ENCODE results near the gene CALHM4.

Gene CALHM4

GRCh38 chr6:116522896-116523295 lies 30.7 kb upstream of the CALHM4 start:
- TF ChIP-seq CTCF (IDR thresholded peaks at IDR 0.05; ENCODE audit: unreplicated experiment in 3 of 3) = no peak
- Mint-ChIP-seq H3K27me3 (ENCODE audit: low read depth) (no peaks in the 10 kb centered on the region), H3K4me3 (no peak overlapping the region), H3K4me1 (peaks cover 12% of the 10 kb centered on the region), H3K27ac (no peak overlapping the region), H3K36me3 (ENCODE audit: low read depth) (no peaks in the 10 kb centered on the region), H3K9me3 (no peaks in the 10 kb centered on the region)

DNA sequence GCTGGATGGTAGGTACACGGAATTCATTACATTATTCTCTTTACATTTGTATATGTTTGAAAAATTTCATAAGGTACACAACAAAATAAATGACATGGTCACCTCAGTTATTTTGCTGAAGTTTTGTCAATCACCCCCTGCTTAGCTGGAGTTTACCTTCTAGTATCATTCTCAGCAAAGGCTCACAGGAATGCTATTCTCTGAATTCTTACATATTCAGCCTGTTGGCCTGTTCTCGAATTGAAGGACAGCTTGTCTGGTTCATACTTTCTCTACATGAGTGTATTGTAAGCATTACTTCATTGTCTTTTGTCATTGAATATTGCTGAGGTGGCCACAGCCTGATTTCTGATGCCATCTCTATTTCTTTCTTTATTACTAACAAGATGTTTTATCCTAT lies 29.3 kb upstream of the CALHM4 start:
- H3K27ac Mint-ChIP-seq = no peak overlapping the region
- H3K27me3 Mint-ChIP-seq (ENCODE audit: low read depth) = no peaks in the 10 kb centered on the region
- peaks cover under 1% of the 10 kb centered on the region for H3K4me1 Mint-ChIP-seq
- H3K4me3 Mint-ChIP-seq = no peak overlapping the region
- H3K9me3 Mint-ChIP-seq = no peaks in the 10 kb centered on the region
- no peak for TF ChIP-seq CTCF (IDR thresholded peaks at IDR 0.05; ENCODE audit: unreplicated experiment in 3 of 3)
- H3K36me3 Mint-ChIP-seq (ENCODE audit: low read depth) = no peaks in the 10 kb centered on the region

DNA sequence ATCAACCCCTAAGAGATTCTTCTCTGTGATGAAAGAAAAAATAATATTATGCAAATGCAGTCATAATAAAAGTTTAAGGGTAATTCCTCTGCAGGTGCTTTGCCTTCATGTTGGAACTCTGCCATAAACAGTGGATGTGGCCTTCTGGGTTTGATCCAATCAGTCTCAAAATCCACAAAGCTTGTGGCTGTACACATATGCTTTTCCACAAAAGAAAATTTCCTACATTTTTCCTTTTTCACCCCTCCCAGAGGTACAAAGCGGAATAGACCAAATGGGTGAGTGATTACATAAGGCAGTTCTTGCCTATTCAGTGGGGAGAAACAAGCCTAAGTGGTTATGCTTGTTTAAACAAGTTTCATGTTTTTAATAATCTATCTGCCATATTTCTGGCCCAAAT lies 25.4 kb upstream of the CALHM4 start:
- H3K36me3 Mint-ChIP-seq (ENCODE audit: low read depth) = no peaks in the 10 kb centered on the region
- no peaks in the 10 kb centered on the region for H3K9me3 Mint-ChIP-seq
- peaks cover 3% of the 10 kb centered on the region for H3K27me3 Mint-ChIP-seq (ENCODE audit: low read depth)
- no peak overlapping the region for H3K4me3 Mint-ChIP-seq
- H3K4me1 Mint-ChIP-seq = peaks cover 13% of the 10 kb centered on the region
- H3K27ac Mint-ChIP-seq = peak overlapping the region; percentile 31 to 86 (median 34)
- TF ChIP-seq CTCF (IDR thresholded peaks at IDR 0.05; ENCODE audit: unreplicated experiment in 3 of 3) = no peak

- TF ChIP-seq CTCF (IDR thresholded peaks at IDR 0.05; ENCODE audit: unreplicated experiment in 3 of 3) = no peak
- Mint-ChIP-seq H3K27me3 (ENCODE audit: low read depth) (peaks cover 10% of the 10 kb centered on the region), H3K4me3 (no peak overlapping the region), H3K27ac (peak overlapping the region; percentile 34 to 86 (median 45)), H3K4me1 (peaks cover 13% of the 10 kb centered on the region), H3K36me3 (ENCODE audit: low read depth) (no peaks in the 10 kb centered on the region), H3K9me3 (no peaks in the 10 kb centered on the region)
Observed at GRCh38 chr6:116528780-116529179, 24.8 kb upstream of the CALHM4 start.

DNA sequence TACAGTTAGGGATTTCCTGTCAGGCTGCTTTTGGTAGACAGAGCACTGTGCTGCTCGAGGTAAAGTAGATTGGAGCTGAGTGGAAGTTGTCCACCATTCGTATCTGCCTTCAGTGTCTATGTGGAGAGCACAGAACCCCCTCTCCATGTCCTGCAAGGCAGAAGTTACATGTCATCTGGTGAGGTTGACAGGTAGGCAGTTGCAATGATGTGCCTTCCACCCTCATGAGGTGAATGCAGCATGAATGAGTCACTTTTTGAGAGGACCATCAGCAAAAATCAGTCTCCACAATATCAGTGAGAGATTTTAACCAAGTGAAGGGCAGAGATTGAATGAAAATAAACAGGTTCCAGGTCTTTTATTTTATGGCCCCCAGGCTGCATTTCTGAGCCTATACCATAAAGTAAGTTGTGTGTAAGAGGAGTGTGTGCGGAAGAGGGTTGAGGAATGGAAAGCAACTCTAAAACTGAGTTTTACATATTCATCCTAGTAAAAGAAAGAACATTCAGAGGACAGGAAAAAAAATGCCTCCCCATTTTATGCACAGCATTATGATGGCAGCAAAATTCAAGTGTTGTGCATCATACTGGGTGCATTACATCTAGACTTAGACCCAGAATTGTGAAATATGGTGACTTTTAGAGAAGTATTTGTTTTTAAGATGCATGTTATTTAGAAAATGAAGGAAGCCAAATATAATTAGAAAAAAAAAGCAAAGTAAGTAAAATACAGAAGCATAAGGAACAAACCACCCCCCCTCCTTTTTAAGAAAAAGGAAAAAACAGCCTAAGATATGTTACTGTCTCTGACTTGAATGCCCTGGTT lies 23.9 kb upstream of the CALHM4 start:
- Mint-ChIP-seq H3K4me3 (no peak overlapping the region), H3K27me3 (ENCODE audit: low read depth) (peaks cover 14% of the 10 kb centered on the region), H3K27ac (peak overlapping the region in 2 of 3 experiments; percentile 15 to 65), H3K4me1 (peaks cover 13% of the 10 kb centered on the region), H3K9me3 (no peaks in the 10 kb centered on the region), H3K36me3 (ENCODE audit: low read depth) (no peaks in the 10 kb centered on the region)
- TF ChIP-seq CTCF (IDR thresholded peaks at IDR 0.05; ENCODE audit: unreplicated experiment in 3 of 3) = no peak

DNA sequence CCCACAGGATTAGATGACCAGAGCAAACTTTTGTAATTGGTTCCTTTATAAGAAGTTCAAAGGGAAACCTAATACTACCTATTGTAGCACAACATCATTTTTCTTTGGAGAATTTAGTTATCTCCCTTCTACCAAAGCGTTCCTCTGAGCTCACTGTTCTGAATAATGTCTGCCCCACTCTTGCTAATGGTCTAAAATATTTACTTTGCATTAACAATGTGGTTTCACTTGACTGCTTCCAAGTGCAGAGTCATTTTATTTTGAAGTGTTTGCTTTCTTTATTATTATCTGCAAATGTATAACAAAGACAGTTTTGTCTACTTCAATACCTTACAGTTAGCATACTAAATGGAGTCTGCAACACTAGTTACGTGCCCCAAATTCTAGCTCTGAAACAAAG lies 23.1 kb upstream of the CALHM4 start:
- peaks cover 14% of the 10 kb centered on the region for H3K27me3 Mint-ChIP-seq (ENCODE audit: low read depth)
- H3K4me3 Mint-ChIP-seq = no peak overlapping the region
- H3K4me1 Mint-ChIP-seq = peaks cover 13% of the 10 kb centered on the region
- no peaks in the 10 kb centered on the region for H3K36me3 Mint-ChIP-seq (ENCODE audit: low read depth)
- no peaks in the 10 kb centered on the region for H3K9me3 Mint-ChIP-seq
- no peak for TF ChIP-seq CTCF (IDR thresholded peaks at IDR 0.05; ENCODE audit: unreplicated experiment in 3 of 3)
- peak overlapping the region in 2 of 3 experiments; percentile 15 to 65 for H3K27ac Mint-ChIP-seq
